ENCODE results near the gene NELL2.
"Not testable (repeated sequence)": the region's sequence is repeated elsewhere in the genome, so short reads cannot be mapped to it uniquely, and the experiment has no call there.

Gene NELL2

DNA sequence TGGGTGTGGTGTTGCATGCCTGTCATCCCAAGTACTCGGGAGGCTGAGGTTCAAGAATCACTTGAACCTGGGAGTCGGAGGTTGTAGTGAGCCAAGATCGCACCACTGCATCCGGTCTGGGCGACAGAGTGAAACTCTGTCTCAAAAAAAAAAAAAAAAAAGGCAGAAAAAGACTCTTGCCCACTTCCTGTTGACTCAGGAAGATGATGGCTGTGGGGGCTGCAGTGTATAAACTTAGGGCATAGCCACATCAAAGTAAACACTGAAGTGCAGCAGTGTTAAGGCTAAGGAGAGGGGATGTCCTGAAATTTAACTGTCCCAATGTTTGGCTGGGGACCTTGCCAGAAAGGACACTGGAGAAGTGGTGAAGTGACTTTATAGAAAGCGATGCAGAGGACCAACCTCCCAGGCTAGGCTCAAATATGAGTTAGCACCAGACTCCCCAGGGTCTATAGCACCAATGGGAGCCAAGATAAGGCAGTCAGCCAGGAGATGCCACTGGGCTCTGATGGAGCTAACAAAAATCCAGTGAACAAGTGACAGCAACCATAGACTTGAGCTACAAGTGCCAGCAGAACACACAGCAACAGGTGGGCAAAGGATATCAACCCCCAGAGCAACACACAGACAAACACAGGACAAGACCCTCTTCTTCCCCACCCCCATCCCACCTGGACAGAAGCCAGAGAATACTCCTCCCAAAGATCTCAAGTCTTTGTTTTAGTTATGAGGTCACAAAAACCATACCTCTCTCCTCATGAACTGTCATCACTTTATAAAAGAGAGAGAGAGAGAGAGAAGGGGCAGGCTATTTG lies 28.0 kb downstream of the NELL2 start:
- no peak for DNase-seq

- no peak for DNase-seq
Measured at GRCh38 chr12:44847403-44847802, 28.7 kb downstream of the NELL2 start.

DNA sequence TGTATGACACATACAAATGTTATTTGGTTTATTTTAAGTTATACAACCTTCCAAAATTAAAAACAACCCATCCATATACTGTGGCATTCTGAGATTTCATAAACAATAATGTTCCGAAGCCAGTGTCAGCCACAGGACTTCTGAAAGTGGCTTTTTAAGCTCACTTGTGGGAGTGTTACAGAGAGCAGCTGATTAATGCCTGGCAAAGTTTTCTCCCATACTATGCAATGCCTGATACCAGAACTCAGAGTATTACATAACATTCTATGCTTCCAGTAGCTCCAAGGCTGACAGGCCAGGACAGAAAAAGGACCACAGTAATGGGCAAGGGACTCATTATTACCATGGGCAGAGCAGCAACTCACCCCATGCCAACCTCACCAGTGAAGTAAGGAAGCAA lies 29.3 kb downstream of the NELL2 start:
- no peak for DNase-seq

DNA sequence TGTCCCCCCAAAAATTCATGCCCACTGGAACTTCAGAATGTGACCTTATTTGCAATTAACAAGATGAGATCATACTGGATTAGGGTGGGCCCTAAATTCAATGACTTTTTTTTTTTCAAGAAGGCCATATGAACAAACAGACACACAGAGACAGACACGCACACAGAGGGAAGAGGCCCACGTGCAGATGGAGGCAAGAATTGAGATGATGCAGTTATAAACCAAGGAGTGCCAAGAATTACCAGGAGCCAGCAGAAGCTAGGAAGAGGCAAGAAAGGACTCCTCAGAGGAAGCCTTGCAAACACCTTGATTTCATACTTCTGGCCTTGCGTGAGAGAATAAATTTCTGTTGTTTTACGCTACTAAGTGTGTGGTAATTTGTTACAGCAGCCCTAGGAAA lies 33.4 kb downstream of the NELL2 start:
- DNase-seq, result no peak

DNA sequence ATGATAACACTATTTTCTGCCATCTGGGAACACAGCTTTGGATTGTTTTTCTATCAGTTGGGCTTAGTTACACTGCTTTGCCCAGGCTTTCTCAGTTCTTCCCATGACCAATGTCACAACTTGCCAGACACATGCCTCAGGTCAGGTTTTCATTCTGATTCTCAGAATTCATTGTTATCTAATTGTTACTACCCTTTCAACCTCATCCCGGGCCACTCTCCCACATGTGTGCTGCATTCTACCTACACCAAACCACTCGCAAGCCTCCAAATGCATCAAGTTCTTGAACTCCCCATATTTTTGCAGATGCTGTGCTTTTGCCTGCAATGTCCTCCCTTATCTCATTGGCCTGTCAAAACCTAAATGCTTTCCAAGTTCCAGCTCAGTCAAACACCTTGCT lies 36.3 kb downstream of the NELL2 start:
- no peak for DNase-seq

GRCh38 chr12:44837114-44837755 lies 38.9 kb downstream of the NELL2 start:
- no peak for DNase-seq

GRCh38 chr12:44835641-44836379 lies 40.3 kb downstream of the NELL2 start:
- no peak for DNase-seq

DNA sequence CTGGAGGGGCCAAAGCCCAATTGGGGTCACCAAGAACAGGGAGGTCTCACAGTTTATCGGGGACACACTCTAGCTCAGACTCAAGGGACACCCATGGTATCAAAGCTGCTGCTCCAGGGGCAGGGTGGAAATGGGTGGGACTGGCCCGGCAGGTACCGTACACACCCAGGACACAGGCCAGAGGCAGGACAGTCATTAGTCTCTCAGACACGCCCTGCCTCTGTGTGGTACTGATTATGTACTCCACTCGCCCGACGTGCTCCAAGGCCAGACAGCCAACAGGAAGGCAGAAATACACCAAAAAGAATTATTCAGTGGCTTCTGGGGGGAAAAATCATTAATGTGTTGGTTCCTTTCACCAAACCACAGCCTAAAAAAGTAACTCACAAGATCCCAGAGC lies 41.1 kb downstream of the NELL2 start:
- not testable (repeated sequence) for DNase-seq

- DNase-seq, result no peak
Measured at GRCh38 chr12:44833561-44833960, 42.6 kb downstream of the NELL2 start.

- no peak for DNase-seq
Measured at GRCh38 chr12:44830566-44831055, 45.5 kb downstream of the NELL2 start.

- no peak for DNase-seq
Measured at GRCh38 chr12:44829045-44829444, 47.1 kb downstream of the NELL2 start.

GRCh38 chr12:44827832-44828438 lies 48.2 kb downstream of the NELL2 start:
- no peak for DNase-seq

GRCh38 chr12:44821702-44822101 lies 54.4 kb downstream of the NELL2 start:
- DNase-seq, result not testable (repeated sequence)

- DNase-seq, result no peak
Measured at GRCh38 chr12:44819884-44820283, 56.2 kb downstream of the NELL2 start.

DNA sequence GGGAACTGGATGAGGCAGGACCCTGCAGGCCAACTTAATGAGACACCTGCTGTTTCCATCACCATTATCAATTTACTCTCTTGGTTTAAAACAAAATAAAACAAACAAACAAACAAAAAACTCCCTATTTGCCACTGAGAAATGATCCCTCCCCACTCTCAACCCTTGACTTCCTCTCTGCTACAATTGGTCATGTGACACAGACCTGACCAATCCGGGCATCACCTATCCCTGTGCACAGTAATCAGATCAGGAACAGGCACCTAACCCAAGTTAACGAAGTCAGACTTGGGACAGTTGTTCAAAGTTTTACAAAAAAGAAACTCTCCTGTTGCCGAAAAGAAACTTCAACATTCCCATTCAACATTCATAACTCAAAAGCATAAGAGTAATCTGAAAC lies 58.4 kb downstream of the NELL2 start:
- no peak for DNase-seq

DNA sequence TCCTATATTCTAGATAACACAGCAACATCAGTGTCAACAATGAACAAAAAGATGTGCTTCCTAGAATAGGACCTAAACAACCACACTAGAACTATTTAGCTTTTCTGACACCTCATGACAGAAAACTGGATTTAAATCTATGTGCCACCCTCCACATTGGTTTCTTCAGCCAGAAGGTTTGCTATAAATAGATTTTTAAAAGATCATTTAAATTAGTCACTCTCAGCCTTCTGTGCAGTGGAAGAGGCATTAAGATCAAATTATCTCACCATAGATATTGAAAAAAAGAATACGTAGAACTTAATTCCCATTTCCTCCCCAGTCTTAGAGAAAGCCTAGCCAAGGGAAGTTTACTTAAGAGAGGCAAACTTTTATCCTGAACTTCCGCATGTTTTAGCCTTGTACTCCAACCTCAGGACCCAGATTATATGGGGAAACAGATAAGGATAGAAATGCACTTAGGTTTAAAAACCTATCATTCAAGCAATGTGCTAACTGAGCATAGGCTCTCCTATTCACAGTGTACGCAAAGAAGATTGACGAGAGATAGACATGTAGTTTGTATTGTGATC lies 59.6 kb downstream of the NELL2 start:
- no peak for DNase-seq

DNA sequence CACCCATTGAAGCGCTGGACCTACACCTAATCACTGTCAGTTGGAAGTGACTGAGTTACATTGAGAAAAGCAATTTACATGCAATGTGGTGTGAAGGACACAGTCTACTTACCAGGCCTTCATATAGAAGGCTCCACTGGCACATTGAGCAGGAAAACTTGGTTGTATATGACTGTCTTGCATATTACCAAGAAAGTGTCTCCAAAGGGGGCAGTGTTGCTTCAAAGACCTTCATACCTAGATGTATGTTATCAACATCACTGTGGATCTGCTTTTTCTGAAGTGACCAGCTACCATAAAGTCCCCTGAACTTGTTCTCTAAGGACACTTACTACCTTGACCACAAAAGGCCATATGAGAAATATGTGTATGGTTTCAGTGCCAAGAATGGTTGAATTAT lies 64.1 kb downstream of the NELL2 start:
- DNase-seq, result no peak

DNA sequence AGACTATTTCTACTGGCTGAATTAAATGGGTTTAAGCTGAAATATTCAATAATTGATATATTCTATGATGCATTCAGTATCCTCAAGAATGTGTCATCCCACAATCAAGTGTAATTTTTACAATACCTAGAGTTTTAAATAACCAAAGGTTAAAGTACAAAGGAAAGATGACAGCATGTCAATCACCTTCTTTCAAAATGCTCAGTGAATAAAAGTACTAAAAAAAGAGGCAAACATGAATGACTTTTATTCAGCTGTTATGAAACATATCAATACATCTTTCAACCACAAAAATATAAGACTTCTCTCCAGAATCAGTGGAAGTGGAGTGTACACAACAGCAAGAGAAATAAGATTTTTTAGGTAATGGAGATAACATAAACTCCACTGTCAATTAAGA lies 72.0 kb downstream of the NELL2 start:
- no peak for DNase-seq

- no peak for DNase-seq
Measured at GRCh38 chr12:44795970-44796369, 80.1 kb downstream of the NELL2 start.

GRCh38 chr12:44788731-44789130 lies 87.4 kb downstream of the NELL2 start:
- no peak for DNase-seq

GRCh38 chr12:44780221-44780790 lies 95.8 kb downstream of the NELL2 start:
- DNase-seq, result no peak

- DNase-seq, result no peak
Measured at GRCh38 chr12:44779766-44780165, 96.3 kb downstream of the NELL2 start.

All from fibroblast of skin of scalp (primary cell).